DMS153 treated with DMSO at 0.1 percent for 48 hours (cell line): ENCODE data around the gene CDH12.
"Not testable (repeated sequence)": the region's sequence is repeated elsewhere in the genome, so short reads cannot be mapped to it uniquely, and the experiment has no call there.

Experiments used
- DNase-seq: peaks from one replicate; lab custom pipeline; 2025; ENCODE audit not compliant: unreplicated experiment; lab: John Stamatoyannopoulos, UW

CDH12 gene

GRCh38 chr5:22577006-22577405, 276.1 kb downstream of the CDH12 start:
- no peak for DNase-seq

- no peak for DNase-seq
These were observed 280.2 kb downstream of the CDH12 start for GRCh38 chr5:22572941-22573340.

- DNase-seq, result no peak
These were observed 285.2 kb downstream of the CDH12 start for GRCh38 chr5:22567983-22568382.

- no peak for DNase-seq
These were observed 293.0 kb downstream of the CDH12 start for GRCh38 chr5:22560147-22560546.

- DNase-seq, result no peak
These were observed 295.9 kb downstream of the CDH12 start for GRCh38 chr5:22557251-22557650.

GRCh38 chr5:22554475-22554874, 298.7 kb downstream of the CDH12 start:
- no peak for DNase-seq

GRCh38 chr5:22549876-22550671, 303.1 kb downstream of the CDH12 start:
- DNase-seq, result no peak

- peak; percentile 71 for DNase-seq
These were observed 310.8 kb downstream of the CDH12 start for GRCh38 chr5:22542340-22542739.

GRCh38 chr5:22541037-22541436, 312.1 kb downstream of the CDH12 start:
- peak; percentile 99 for DNase-seq

- DNase-seq, result no peak
These were observed 313.4 kb downstream of the CDH12 start for GRCh38 chr5:22539762-22540161.

GRCh38 chr5:22531986-22532385, 321.2 kb downstream of the CDH12 start:
- no peak for DNase-seq

GRCh38 chr5:22521521-22521920, 331.6 kb downstream of the CDH12 start:
- no peak for DNase-seq

GRCh38 chr5:22516497-22516896, 336.6 kb downstream of the CDH12 start:
- DNase-seq, result not testable (repeated sequence)

- DNase-seq, result no peak
These were observed 338.9 kb downstream of the CDH12 start for GRCh38 chr5:22514231-22514630.

GRCh38 chr5:22505891-22506290, 347.3 kb downstream of the CDH12 start:
- no peak for DNase-seq

- no peak for DNase-seq
These were observed 348.7 kb downstream of the CDH12 start for GRCh38 chr5:22504411-22504810.

GRCh38 chr5:22500556-22500955, 352.6 kb downstream of the CDH12 start:
- DNase-seq, result no peak

GRCh38 chr5:22496666-22497065, 356.5 kb downstream of the CDH12 start:
- no peak for DNase-seq

GRCh38 chr5:22495016-22495720, 358.0 kb downstream of the CDH12 start:
- DNase-seq, result no peak

GRCh38 chr5:22488427-22488826, 364.7 kb downstream of the CDH12 start:
- no peak for DNase-seq

GRCh38 chr5:22480305-22480704, 372.8 kb downstream of the CDH12 start:
- no peak for DNase-seq

- no peak for DNase-seq
These were observed 379.3 kb downstream of the CDH12 start for GRCh38 chr5:22473886-22474285.
